ENCODE results near the gene XPC. TPM values are rescaled to one million over a fixed set of nuclear protein-coding genes. Genes with fewer than 3 reads are reported as not detected.
"Not testable (repeated sequence)": the region's sequence is repeated elsewhere in the genome, so short reads cannot be mapped to it uniquely, and the experiment has no call there.

Gene XPC
- total and polyA plus RNA-seq, 4 experiments from 2014 or later = 32.9 to 108 (median 81.0) TPM

GRCh38 chr3:14123308-14124222 is 54.8 kb downstream of the XPC start:
- H3K27ac ChIP-seq (ENCODE audit: low read depth, low read length) = peak overlapping the region; percentile 89
- H3K36me3 Mint-ChIP-seq = peaks cover 29 to 41% of the 10 kb centered on the region in 2 donors
- H3K4me1 Mint-ChIP-seq = peaks cover 38 to 61% (median 51%) of the 10 kb centered on the region in 4 donors
- peak overlapping the region; percentile 53 to 78 for H3K4me3 ChIP-seq (ENCODE audit: low read length in 2 of 2)
- no peaks in the 10 kb centered on the region for H3K9me3 Mint-ChIP-seq
- peak overlapping the region; percentile 94 to 97 (median 96) for H3K27ac Mint-ChIP-seq
- CTCF ChIA-PET (ENCODE audit: partially characterized antibody) = interaction anchor here (0.6 to 5.0 kb wide), 8 partner anchors 13 to 1461 kb away, joined by 3 to 41 read pairs (median 4); partner anchors contain the start of genes LSM3 and XPC
- peak in 1 of 5 donors; percentile 14 for DNase-seq
- POLR2A ChIA-PET (ENCODE audit: partially characterized antibody) = interaction anchor here (1.3 to 14.1 kb wide), 12 partner anchors 11 to 1282 kb away, joined by 3 to 342 read pairs (median 10); partner anchors contain the start of genes CCDC174, LSM3, RBSN and RPL32
- no peaks in the 10 kb centered on the region for H3K9me3 ChIP-seq (ENCODE audit: control insufficient read depth in 1 of 2, low read length in 2 of 2)
- H3K36me3 ChIP-seq (ENCODE audit: insufficient read depth, low read length) = peaks cover 18% of the 10 kb centered on the region
- intact Hi-C loops (cut with micrococcal nuclease) = loop anchor here (1.0 to 10.0 kb wide), 7 partner anchors 21 to 825 kb away; partner anchors contain the start of genes LSM3, SLC6A6 and XPC
- peak overlapping the region; percentile 93 to 98 (median 96) for H3K4me3 Mint-ChIP-seq
- H3K4me1 ChIP-seq (ENCODE audit: insufficient read depth, low read length) = peaks cover 38% of the 10 kb centered on the region
- H3K27me3 Mint-ChIP-seq = no peaks in the 10 kb centered on the region
- H3K27me3 ChIP-seq (ENCODE audit: insufficient read depth, low read length) = no peaks in the 10 kb centered on the region

- Histone ChIP-seq H3K9me3 (ENCODE audit: control insufficient read depth in 1 of 2, low read length in 2 of 2) (no peaks in the 10 kb centered on the region), H3K4me1 (ENCODE audit: insufficient read depth, low read length) (peaks cover 29% of the 10 kb centered on the region), H3K4me3 (ENCODE audit: low read length in 2 of 2) (no peak overlapping the region), H3K27me3 (ENCODE audit: insufficient read depth, low read length) (no peaks in the 10 kb centered on the region), H3K27ac (ENCODE audit: low read depth, low read length) (no peak overlapping the region), H3K36me3 (ENCODE audit: insufficient read depth, low read length) (peaks cover 5% of the 10 kb centered on the region)
- Mint-ChIP-seq H3K27me3 (no peaks in the 10 kb centered on the region), H3K27ac (peak overlapping the region in 4 of 7 donors; percentile 65 to 96 (median 72)), H3K4me3 (peak overlapping the region in 7 of 8 donors; percentile 14 to 76 (median 38)), H3K9me3 (no peaks in the 10 kb centered on the region), H3K4me1 (peaks cover 27 to 48% (median 40%) of the 10 kb centered on the region in 4 donors), H3K36me3 (peaks cover 21 to 29% of the 10 kb centered on the region in 2 donors)
- POLR2A ChIA-PET (ENCODE audit: partially characterized antibody) = interaction anchor here (2.5 to 14.1 kb wide), 3 partner anchors 24 to 236 kb away, joined by 6 to 342 read pairs (median 270); partner anchors contain the start of genes LSM3 and XPC
- CTCF ChIA-PET (ENCODE audit: partially characterized antibody) = interaction anchor here (5.0 kb wide), 1 partner anchor 22 kb away, joined by 41 read pairs; no protein-coding TSS in a partner anchor
- no peak for DNase-seq
- intact Hi-C loops (cut with micrococcal nuclease) = loop anchor here (10.0 kb wide), 1 partner anchor 468 kb away; no protein-coding TSS in a partner anchor
These were observed 56.1 kb downstream of the XPC start for GRCh38 chr3:14122301-14122700.

GRCh38 chr3:14121859-14122258 is 56.5 kb downstream of the XPC start:
- Histone ChIP-seq H3K9me3 (ENCODE audit: control insufficient read depth in 1 of 2, low read length in 2 of 2) (no peaks in the 10 kb centered on the region), H3K4me1 (ENCODE audit: insufficient read depth, low read length) (peaks cover 25% of the 10 kb centered on the region), H3K27ac (ENCODE audit: low read depth, low read length) (no peak overlapping the region), H3K4me3 (ENCODE audit: low read length in 2 of 2) (no peak overlapping the region), H3K27me3 (ENCODE audit: insufficient read depth, low read length) (no peaks in the 10 kb centered on the region), H3K36me3 (ENCODE audit: insufficient read depth, low read length) (peaks cover 4% of the 10 kb centered on the region)
- intact Hi-C loops (cut with micrococcal nuclease) = loop anchor here (10.0 kb wide), 1 partner anchor 467 kb away; no protein-coding TSS in a partner anchor
- Mint-ChIP-seq H3K36me3 (peaks cover 21 to 27% of the 10 kb centered on the region in 2 donors), H3K9me3 (no peaks in the 10 kb centered on the region), H3K27me3 (no peaks in the 10 kb centered on the region), H3K4me3 (peak overlapping the region in 2 of 8 donors; percentile 75 to 76), H3K4me1 (peaks cover 23 to 44% (median 36%) of the 10 kb centered on the region in 4 donors), H3K27ac (peak overlapping the region in 1 of 7 donors; percentile 96)
- CTCF ChIA-PET (ENCODE audit: partially characterized antibody) = no interaction called here
- DNase-seq = no peak
- POLR2A ChIA-PET (ENCODE audit: partially characterized antibody) = interaction anchor here (11.8 to 14.1 kb wide), 2 partner anchors 24 to 54 kb away, joined by 270 to 342 read pairs; partner anchors contain the start of genes LSM3 and XPC

- intact Hi-C loops (cut with micrococcal nuclease) = loop anchor here (10.0 kb wide), 1 partner anchor 466 kb away; no protein-coding TSS in a partner anchor
- CTCF ChIA-PET (ENCODE audit: partially characterized antibody) = interaction anchor here (3.2 kb wide), 1 partner anchor 83 kb away, joined by 17 read pairs; no protein-coding TSS in a partner anchor
- H3K9me3 Mint-ChIP-seq; H3K27me3 Mint-ChIP-seq; H3K27ac ChIP-seq (ENCODE audit: low read depth, low read length); H3K9me3 ChIP-seq (ENCODE audit: control insufficient read depth in 1 of 2, low read length in 2 of 2); H3K4me3 Mint-ChIP-seq; DNase-seq; H3K27me3 ChIP-seq (ENCODE audit: insufficient read depth, low read length); H3K4me3 ChIP-seq (ENCODE audit: low read length in 2 of 2); H3K36me3 ChIP-seq (ENCODE audit: insufficient read depth, low read length): not testable (repeated sequence)
- H3K27ac Mint-ChIP-seq = peak overlapping the region in 2 of 7 donors; percentile 17 to 32
- peaks cover 15 to 35% (median 28%) of the 10 kb centered on the region in 4 donors for H3K4me1 Mint-ChIP-seq
- POLR2A ChIA-PET (ENCODE audit: partially characterized antibody) = interaction anchor here (11.8 kb wide), 1 partner anchor 55 kb away, joined by 270 read pairs; the partner anchor contains the start of genes LSM3 and XPC
- H3K36me3 Mint-ChIP-seq = peaks cover 21 to 32% of the 10 kb centered on the region in 2 donors
- peaks cover 16% of the 10 kb centered on the region for H3K4me1 ChIP-seq (ENCODE audit: insufficient read depth, low read length)
These were observed 57.4 kb downstream of the XPC start for GRCh38 chr3:14120921-14121448.

- H3K4me1 Mint-ChIP-seq = peaks cover 12 to 29% (median 23%) of the 10 kb centered on the region in 4 donors
- H3K9me3 Mint-ChIP-seq = no peaks in the 10 kb centered on the region
- peaks cover 21 to 32% of the 10 kb centered on the region in 2 donors for H3K36me3 Mint-ChIP-seq
- peak overlapping the region in 2 of 7 donors; percentile 1 to 29 for H3K27ac Mint-ChIP-seq
- Histone ChIP-seq H3K9me3 (ENCODE audit: control insufficient read depth in 1 of 2, low read length in 2 of 2) (no peaks in the 10 kb centered on the region), H3K4me3 (ENCODE audit: low read length in 2 of 2) (no peak overlapping the region), H3K27ac (ENCODE audit: low read depth, low read length) (no peak overlapping the region), H3K36me3 (ENCODE audit: insufficient read depth, low read length) (peaks cover 14% of the 10 kb centered on the region), H3K27me3 (ENCODE audit: insufficient read depth, low read length) (no peaks in the 10 kb centered on the region), H3K4me1 (ENCODE audit: insufficient read depth, low read length) (peaks cover 12% of the 10 kb centered on the region)
- DNase-seq = no peak
- H3K27me3 Mint-ChIP-seq = no peaks in the 10 kb centered on the region
- POLR2A ChIA-PET (ENCODE audit: partially characterized antibody) = interaction anchor here (11.8 kb wide), 1 partner anchor 55 kb away, joined by 270 read pairs; the partner anchor contains the start of genes LSM3 and XPC
- H3K4me3 Mint-ChIP-seq = no peak overlapping the region
- intact Hi-C loops (cut with micrococcal nuclease) = loop anchor here (10.0 kb wide), 1 partner anchor 466 kb away; no protein-coding TSS in a partner anchor
- CTCF ChIA-PET (ENCODE audit: partially characterized antibody) = interaction anchor here (1.0 to 3.2 kb wide), 2 partner anchors 33 to 84 kb away, joined by 3 to 17 read pairs; no protein-coding TSS in a partner anchor
These were observed 58.1 kb downstream of the XPC start for GRCh38 chr3:14120111-14120920.

- Histone ChIP-seq H3K36me3 (ENCODE audit: insufficient read depth, low read length) (peaks cover 21% of the 10 kb centered on the region), H3K27me3 (ENCODE audit: insufficient read depth, low read length) (no peaks in the 10 kb centered on the region), H3K4me1 (ENCODE audit: insufficient read depth, low read length) (peaks cover 12% of the 10 kb centered on the region), H3K4me3 (ENCODE audit: low read length in 2 of 2) (no peak overlapping the region), H3K27ac (ENCODE audit: low read depth, low read length) (no peak overlapping the region), H3K9me3 (ENCODE audit: control insufficient read depth in 1 of 2, low read length in 2 of 2) (no peaks in the 10 kb centered on the region)
- H3K27me3 Mint-ChIP-seq = no peaks in the 10 kb centered on the region
- peaks cover 27 to 33% of the 10 kb centered on the region in 2 donors for H3K36me3 Mint-ChIP-seq
- H3K4me1 Mint-ChIP-seq = peaks cover 12 to 29% (median 21%) of the 10 kb centered on the region in 4 donors
- POLR2A ChIA-PET (ENCODE audit: partially characterized antibody) = interaction anchor here (1.8 to 11.8 kb wide), 2 partner anchors 25 to 56 kb away, joined by 4 to 270 read pairs; partner anchors contain the start of genes LSM3 and XPC
- intact Hi-C loops (cut with micrococcal nuclease) = loop anchor here (10.0 kb wide), 1 partner anchor 465 kb away; no protein-coding TSS in a partner anchor
- no peak overlapping the region for H3K4me3 Mint-ChIP-seq
- H3K27ac Mint-ChIP-seq = no peak overlapping the region
- H3K9me3 Mint-ChIP-seq = no peaks in the 10 kb centered on the region
- CTCF ChIA-PET (ENCODE audit: partially characterized antibody) = interaction anchor here (1.0 to 3.2 kb wide), 2 partner anchors 34 to 84 kb away, joined by 3 to 17 read pairs; no protein-coding TSS in a partner anchor
- DNase-seq = no peak
These were observed 58.8 kb downstream of the XPC start for GRCh38 chr3:14119651-14120050.

All from CD4-positive, alpha-beta memory T cell (primary cell).